ENCODE results near the gene PPP1R3A. TPM values are rescaled to one million over a fixed set of nuclear protein-coding genes. Genes with fewer than 3 reads are reported as not detected.

Gene PPP1R3A, protein sequence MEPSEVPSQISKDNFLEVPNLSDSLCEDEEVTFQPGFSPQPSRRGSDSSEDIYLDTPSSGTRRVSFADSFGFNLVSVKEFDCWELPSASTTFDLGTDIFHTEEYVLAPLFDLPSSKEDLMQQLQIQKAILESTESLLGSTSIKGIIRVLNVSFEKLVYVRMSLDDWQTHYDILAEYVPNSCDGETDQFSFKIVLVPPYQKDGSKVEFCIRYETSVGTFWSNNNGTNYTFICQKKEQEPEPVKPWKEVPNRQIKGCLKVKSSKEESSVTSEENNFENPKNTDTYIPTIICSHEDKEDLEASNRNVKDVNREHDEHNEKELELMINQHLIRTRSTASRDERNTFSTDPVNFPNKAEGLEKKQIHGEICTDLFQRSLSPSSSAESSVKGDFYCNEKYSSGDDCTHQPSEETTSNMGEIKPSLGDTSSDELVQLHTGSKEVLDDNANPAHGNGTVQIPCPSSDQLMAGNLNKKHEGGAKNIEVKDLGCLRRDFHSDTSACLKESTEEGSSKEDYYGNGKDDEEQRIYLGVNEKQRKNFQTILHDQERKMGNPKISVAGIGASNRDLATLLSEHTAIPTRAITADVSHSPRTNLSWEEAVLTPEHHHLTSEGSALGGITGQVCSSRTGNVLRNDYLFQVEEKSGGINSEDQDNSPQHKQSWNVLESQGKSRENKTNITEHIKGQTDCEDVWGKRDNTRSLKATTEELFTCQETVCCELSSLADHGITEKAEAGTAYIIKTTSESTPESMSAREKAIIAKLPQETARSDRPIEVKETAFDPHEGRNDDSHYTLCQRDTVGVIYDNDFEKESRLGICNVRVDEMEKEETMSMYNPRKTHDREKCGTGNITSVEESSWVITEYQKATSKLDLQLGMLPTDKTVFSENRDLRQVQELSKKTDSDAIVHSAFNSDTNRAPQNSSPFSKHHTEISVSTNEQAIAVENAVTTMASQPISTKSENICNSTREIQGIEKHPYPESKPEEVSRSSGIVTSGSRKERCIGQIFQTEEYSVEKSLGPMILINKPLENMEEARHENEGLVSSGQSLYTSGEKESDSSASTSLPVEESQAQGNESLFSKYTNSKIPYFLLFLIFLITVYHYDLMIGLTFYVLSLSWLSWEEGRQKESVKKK
- total RNA-seq (ENCODE audit: low replicate concordance) = not detected in 2 replicates

DNA sequence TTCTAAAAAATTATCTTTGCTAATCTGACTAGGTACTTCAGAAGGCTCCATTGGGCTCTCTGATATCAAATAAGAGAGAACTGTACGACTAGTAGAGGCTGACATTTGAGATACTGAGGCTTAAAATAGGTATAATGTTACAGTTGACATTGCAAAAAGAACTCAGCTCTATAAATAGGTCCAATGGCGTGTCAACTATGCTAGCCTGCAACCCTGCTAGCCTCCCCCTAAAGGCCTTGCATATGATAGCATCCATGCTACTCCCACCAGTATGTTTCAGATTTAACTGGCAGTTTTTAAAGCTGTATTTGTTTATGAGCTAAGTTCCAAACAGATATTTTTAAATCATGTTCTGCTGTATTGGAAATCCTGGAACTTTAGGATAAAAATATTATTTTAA is at the start of gene PPP1R3A:
PPP1R3A (minus strand) TSS at position 64 of the 400 bp plus-strand sequence; CDS start at position 51, 13 bp downstream.

